Gastroesophageal sphincter (tissue), 4 donors: Measurements from ENCODE around the gene PRKAG2. TPM values are rescaled to one million over a fixed set of nuclear protein-coding genes. Genes with fewer than 3 reads are reported as not detected.

Source experiments
- ATAC-seq: fragments of 150-250 bp; one replicate; pipeline ENCODE4 v1.9.1; 2016; ENCODE audit warnings: mild to moderate bottlenecking, moderate library complexity
- H3K27ac ChIP-seq, 4 donors: fragments of 200-600 bp; sonication (generic) in 3 of 4; 1 replicate in 3 of 4; 2 replicates in 1 of 4; pipeline ENCODE4 v1.5.1; 2016 to 2019
- H3K27me3 ChIP-seq: fragments of 200-600 bp; sonication (generic); one replicate; pipeline ENCODE4 v1.5.1; 2019
- H3K36me3 ChIP-seq, 2 donors: fragments of 200-600 bp; sonication (generic); one replicate each; pipeline ENCODE4 v1.5.1; 2019; ENCODE audit warnings: control low read depth in 1 of 2
- H3K4me1 ChIP-seq, 3 donors: fragments of 200-600 bp; sonication (generic); 1 replicate in 2 of 3; 2 replicates in 1 of 3; pipeline ENCODE4 v1.5.1; 2016 to 2019; ENCODE audit warnings: control low read depth in 2 of 3
- H3K4me3 ChIP-seq, 2 donors: fragments of 200-600 bp; sonication (generic); one replicate each; pipeline ENCODE4 v1.5.1; 2019; ENCODE audit warnings: mild to moderate bottlenecking in 1 of 2, moderate library complexity in 1 of 2
- H3K9me3 ChIP-seq, 3 donors: fragments of 200-600 bp; sonication (generic); one replicate each; pipeline ENCODE4 v1.5.1; 2017 to 2019; ENCODE audit warnings: control low read depth in 2 of 3
- CTCF ChIP-seq, 4 experiments: fragments of 200-600 bp in 2 of 4; fragments of 450-650 bp in 2 of 4; sonication (generic) in 1 of 4; IDR thresholded peaks; one replicate each; pipeline ENCODE4 v1.5.1; 2017 to 2019; ENCODE audit warnings: antibody characterized with exemption in 4 of 4, mild to moderate bottlenecking in 2 of 4, moderate library complexity in 2 of 4
- EP300 ChIP-seq: sonication (generic); formaldehyde crosslinking; IDR thresholded peaks from one replicate; pipeline ENCODE4 v1.6.1; 2017; ENCODE audit warnings: antibody characterized with exemption, mild to moderate bottlenecking
- POLR2A ChIP-seq, 2 donors: fragments of 450-650 bp; IDR thresholded peaks; one replicate each; pipeline ENCODE4 v1.6.1; 2017; ENCODE audit warnings: antibody characterized with exemption in 2 of 2, mild to moderate bottlenecking in 2 of 2, moderate library complexity in 1 of 2
- POLR2AphosphoS5 ChIP-seq: sonication (generic); formaldehyde crosslinking; IDR thresholded peaks from one replicate; pipeline ENCODE4 v1.6.1; 2017; ENCODE audit warnings: antibody characterized with exemption
- WGBS, 2 donors: methylation state at CpG; one replicate each; pipeline ENCODE4 v1.1.5; 2018; ENCODE audit warnings: low coverage in 1 of 2; 5-methylcytosine and 5-hydroxymethylcytosine counted together
- total RNA-seq, 4 donors: library from RNA; depleted of rRNA; stranded (reverse); fragments of >200 nt; gene quantifications; one replicate each; pipeline ENCODE4 v1.1.0, GENCODE V29; 2016

Gene PRKAG2
- total RNA-seq, 4 donors from 2014 or later, result 48.9 to 89.0 (median 75.7) TPM

- TF ChIP-seq CTCF (IDR thresholded peaks at IDR 0.05) (no peak), POLR2A (IDR thresholded peaks at IDR 0.05) (no peak), POLR2AphosphoS5 (no peak), EP300 (no peak)
- H3K27me3 ChIP-seq, result no peaks in the 10 kb centered on the region
- ATAC-seq, result no peak
- peaks cover 0 to 24% (median 0%) of the 10 kb centered on the region in 3 donors for H3K4me1 ChIP-seq
- no peak overlapping the region for H3K27ac ChIP-seq
- no peak overlapping the region for H3K4me3 ChIP-seq
- peaks cover 0 to 16% of the 10 kb centered on the region in 2 donors for H3K36me3 ChIP-seq
- WGBS, 2 donors, result 30 to 50% methylated on average over 2 to 3 of the region's 3 CpGs
- no peaks in the 10 kb centered on the region for H3K9me3 ChIP-seq
These were observed 96.3 kb downstream of the PRKAG2 start for GRCh38 chr7:151780631-151781030.

- Histone ChIP-seq H3K27ac (no peak overlapping the region), H3K36me3 (peaks cover 0 to 8% of the 10 kb centered on the region in 2 donors), H3K4me1 (peaks cover 0 to 24% (median 0%) of the 10 kb centered on the region in 3 donors), H3K4me3 (no peak overlapping the region), H3K27me3 (no peaks in the 10 kb centered on the region), H3K9me3 (no peaks in the 10 kb centered on the region)
- TF ChIP-seq CTCF (IDR thresholded peaks at IDR 0.05) (no peak), POLR2AphosphoS5 (no peak), POLR2A (IDR thresholded peaks at IDR 0.05) (no peak), EP300 (no peak)
- WGBS, 2 donors, result 93% methylated on average over 7 of the region's 7 CpGs; no CpG with 5 or more reads in 1 of the 2 donors
- ATAC-seq, result no peak
These were observed 97.2 kb downstream of the PRKAG2 start for GRCh38 chr7:151779678-151780077.

GRCh38 chr7:151779255-151779654, 97.7 kb downstream of the PRKAG2 start:
- Histone ChIP-seq H3K27ac (no peak overlapping the region), H3K4me1 (peaks cover 0 to 24% (median 0%) of the 10 kb centered on the region in 3 donors), H3K9me3 (no peaks in the 10 kb centered on the region), H3K27me3 (no peaks in the 10 kb centered on the region), H3K36me3 (peaks cover 0 to 8% of the 10 kb centered on the region in 2 donors), H3K4me3 (no peak overlapping the region)
- ATAC-seq, result no peak
- WGBS, 2 donors, result 97 to 100% methylated on average over 3 to 6 of the region's 6 CpGs
- no peak for TF ChIP-seq POLR2AphosphoS5
- TF ChIP-seq POLR2A (IDR thresholded peaks at IDR 0.05), result no peak
- TF ChIP-seq CTCF (IDR thresholded peaks at IDR 0.05), result no peak
- no peak for TF ChIP-seq EP300

GRCh38 chr7:151777908-151778670, 98.8 kb downstream of the PRKAG2 start:
- H3K36me3 ChIP-seq, result peaks cover 0 to 8% of the 10 kb centered on the region in 2 donors
- no peak for ATAC-seq
- H3K4me1 ChIP-seq, result peaks cover 0 to 20% (median 0%) of the 10 kb centered on the region in 3 donors
- WGBS, 2 donors, result 73 to 97% methylated on average over 3 to 5 of the region's 7 CpGs
- no peak overlapping the region for H3K4me3 ChIP-seq
- no peak for TF ChIP-seq CTCF (IDR thresholded peaks at IDR 0.05)
- TF ChIP-seq EP300, result no peak
- TF ChIP-seq POLR2AphosphoS5, result no peak
- TF ChIP-seq POLR2A (IDR thresholded peaks at IDR 0.05), result no peak
- no peak overlapping the region for H3K27ac ChIP-seq
- H3K27me3 ChIP-seq, result no peaks in the 10 kb centered on the region
- no peaks in the 10 kb centered on the region for H3K9me3 ChIP-seq

- H3K27me3 ChIP-seq, result no peaks in the 10 kb centered on the region
- no peak overlapping the region for H3K4me3 ChIP-seq
- H3K36me3 ChIP-seq, result peaks cover 0 to 8% of the 10 kb centered on the region in 2 donors
- no peaks in the 10 kb centered on the region for H3K9me3 ChIP-seq
- no peak for ATAC-seq
- peaks cover 0 to 14% (median 0%) of the 10 kb centered on the region in 3 donors for H3K4me1 ChIP-seq
- TF ChIP-seq POLR2AphosphoS5 (no peak), POLR2A (IDR thresholded peaks at IDR 0.05) (no peak), EP300 (no peak), CTCF (IDR thresholded peaks at IDR 0.05) (no peak)
- H3K27ac ChIP-seq, result no peak overlapping the region
- WGBS, 2 donors, result 57 to 67% methylated on average over 1 to 5 of the region's 5 CpGs
These were observed 99.4 kb downstream of the PRKAG2 start for GRCh38 chr7:151777495-151777880.
